ENCODE measurements around the gene DLGAP3.

GRCh38 chr1:34825455-34826091 is 103.9 kb downstream of the DLGAP3 start:
- no peak for TF ChIP-seq CTCF (optimal IDR thresholded peaks at IDR 0.05 in 1 of 3, IDR thresholded peaks at IDR 0.05 in 1 of 3, conservative IDR thresholded peaks at IDR 0.05 in 1 of 3; ENCODE audit: extremely low read depth in 1 of 3, insufficient read depth in 2 of 3, low read length in 3 of 3)
- no peak for TF ChIP-seq EZH2 (IDR thresholded peaks at IDR 0.05; ENCODE audit: low read length)

Data from keratinocyte (primary cell).